K562 (cell line): ENCODE measurements around the gene ANKS1A.

Source experiments
- ATF2 ChIP-seq: sonication (generic); formaldehyde crosslinking; IDR thresholded peaks from 2 replicates; pipeline ENCODE4 v1.8.1; 2022; ENCODE audit warnings: missing genetic modification reagents
- ELK1 ChIP-seq: sonication (generic); formaldehyde crosslinking; IDR thresholded peaks from 2 replicates; pipeline ENCODE4 v1.8.1; 2022; ENCODE audit warnings: missing genetic modification reagents
- IRF1 ChIP-seq: sonication (generic); formaldehyde crosslinking; IDR thresholded peaks from 2 replicates; pipeline ENCODE4 v1.8.0; 2022; ENCODE audit warnings: missing genetic modification reagents, mild to moderate bottlenecking, borderline replicate concordance
- KDM4B ChIP-seq, 2 experiments: fragments of 450-650 bp in 1 of 2; sonication (generic) in 1 of 2; IDR thresholded peaks; 2 replicates each; pipeline ENCODE4 v1.6.1; 2016 to 2017; ENCODE audit warnings: borderline replicate concordance in 2 of 2, antibody characterized with exemption in 1 of 2, low read depth in 1 of 2, mild to moderate bottlenecking in 1 of 2
- MCM5 ChIP-seq: fragments of 450-650 bp; IDR thresholded peaks from 2 replicates; pipeline ENCODE4 v1.6.1; 2016; ENCODE audit warnings: low read depth
- NFE2L1 ChIP-seq: fragments of 450-650 bp; IDR thresholded peaks from 2 replicates; pipeline ENCODE4 v1.6.1; 2016; ENCODE audit warnings: missing genetic modification characterization, low read depth, mild to moderate bottlenecking, missing compliant biosample characterization, moderate library complexity, borderline replicate concordance
- ZBTB26 ChIP-seq: fragments of 450-650 bp; formaldehyde crosslinking; IDR thresholded peaks from 2 replicates; pipeline ENCODE4 v1.4.0; 2022; ENCODE audit warnings: missing genetic modification characterization

GRCh38 chr6:34930221-34930620 is 41.2 kb downstream of the ANKS1A start:
- no peak for TF ChIP-seq ELK1 (CRISPR knock-in tag)
- no peak for TF ChIP-seq NFE2L1 (tag)
- no peak for TF ChIP-seq ZBTB26
- no peak for TF ChIP-seq IRF1 (CRISPR knock-in tag)
- no peak for TF ChIP-seq MCM5
- no peak for TF ChIP-seq KDM4B (IDR thresholded peaks at IDR 0.05; ENCODE audit: borderline replicate concordance in 2 of 2, low read depth in 1 of 2)
- no peak for TF ChIP-seq ATF2
